Cardiac fibroblast (primary cell): ENCODE data around the gene CAMK2N2.

Source experiments
- DNase-seq, 2 donors: peaks; one replicate each; pipeline versions ENCODE4 v3.0.0 to v3.0.0-alpha.2; 2010; ENCODE audit warnings: low read depth in 2 of 2
- H3K4me3 ChIP-seq, 2 donors: replicated peaks in 1 of 2; 1 replicate in 1 of 2; 2 replicates in 1 of 2; pipeline ENCODE4 v1.5.1; 2011; ENCODE audit warnings: low read depth in 2 of 2, low read length in 2 of 2, mild to moderate bottlenecking in 2 of 2, moderate library complexity in 1 of 2
- CTCF ChIP-seq: IDR thresholded peaks from one replicate; pipeline ENCODE4 v1.5.1; 2011; ENCODE audit warnings: low read depth, mild to moderate bottlenecking, low read length, inconsistent platforms

The CAMK2N2 gene

GRCh38 chr3:184261270-184261853 is at the start of gene CAMK2N2:
Gene CAMK2N2 (minus strand): TSS chr3:184261553. CDS start chr3:184261285, 268 bp downstream.
- H3K4me3 ChIP-seq: peak within 1 kb of the TSS; percentile 57 to 59
- no peak for TF ChIP-seq CTCF
- DNase-seq: peak; percentile 44 to 69

GRCh38 chr3:184308744-184309143 is 47.4 kb upstream of the CAMK2N2 start:
- DNase-seq: no peak
- H3K4me3 ChIP-seq: no peak overlapping the region
- no peak for TF ChIP-seq CTCF

GRCh38 chr3:184307915-184308314 is 46.6 kb upstream of the CAMK2N2 start:
- no peak for DNase-seq
- H3K4me3 ChIP-seq: no peak overlapping the region
- no peak for TF ChIP-seq CTCF

GRCh38 chr3:184306341-184306972 is 45.1 kb upstream of the CAMK2N2 start:
- DNase-seq: no peak
- no peak overlapping the region for H3K4me3 ChIP-seq
- no peak for TF ChIP-seq CTCF

GRCh38 chr3:184305577-184305976 is 44.2 kb upstream of the CAMK2N2 start:
- H3K4me3 ChIP-seq: no peak overlapping the region
- TF ChIP-seq CTCF: peak; percentile 34
- DNase-seq: peak; percentile 33 to 42

- TF ChIP-seq CTCF: no peak
- peak in 1 of 2 donors; percentile 83 for DNase-seq
- H3K4me3 ChIP-seq: peak overlapping the region in 1 of 2 donors; percentile 87
Observed at GRCh38 chr3:184300378-184300720, 39.0 kb upstream of the CAMK2N2 start.
